Stimulated activated CD4-positive, alpha-beta T cell treated with anti-CD3 and anti-CD28 coated beads, Interleukin-15, amount 100 ng/mL, for 1 hour (primary cell): ENCODE results near the gene DVL3.
"Not testable (repeated sequence)": the region's sequence is repeated elsewhere in the genome, so short reads cannot be mapped to it uniquely, and the experiment has no call there.

ENCODE experiments used
- DNase-seq, 2 donors: peaks; one replicate each; pipeline ENCODE4 v3.0.0-alpha.2; 2020; ENCODE audit warnings: low read depth in 1 of 2, low spot score in 1 of 2

Gene DVL3

DNA sequence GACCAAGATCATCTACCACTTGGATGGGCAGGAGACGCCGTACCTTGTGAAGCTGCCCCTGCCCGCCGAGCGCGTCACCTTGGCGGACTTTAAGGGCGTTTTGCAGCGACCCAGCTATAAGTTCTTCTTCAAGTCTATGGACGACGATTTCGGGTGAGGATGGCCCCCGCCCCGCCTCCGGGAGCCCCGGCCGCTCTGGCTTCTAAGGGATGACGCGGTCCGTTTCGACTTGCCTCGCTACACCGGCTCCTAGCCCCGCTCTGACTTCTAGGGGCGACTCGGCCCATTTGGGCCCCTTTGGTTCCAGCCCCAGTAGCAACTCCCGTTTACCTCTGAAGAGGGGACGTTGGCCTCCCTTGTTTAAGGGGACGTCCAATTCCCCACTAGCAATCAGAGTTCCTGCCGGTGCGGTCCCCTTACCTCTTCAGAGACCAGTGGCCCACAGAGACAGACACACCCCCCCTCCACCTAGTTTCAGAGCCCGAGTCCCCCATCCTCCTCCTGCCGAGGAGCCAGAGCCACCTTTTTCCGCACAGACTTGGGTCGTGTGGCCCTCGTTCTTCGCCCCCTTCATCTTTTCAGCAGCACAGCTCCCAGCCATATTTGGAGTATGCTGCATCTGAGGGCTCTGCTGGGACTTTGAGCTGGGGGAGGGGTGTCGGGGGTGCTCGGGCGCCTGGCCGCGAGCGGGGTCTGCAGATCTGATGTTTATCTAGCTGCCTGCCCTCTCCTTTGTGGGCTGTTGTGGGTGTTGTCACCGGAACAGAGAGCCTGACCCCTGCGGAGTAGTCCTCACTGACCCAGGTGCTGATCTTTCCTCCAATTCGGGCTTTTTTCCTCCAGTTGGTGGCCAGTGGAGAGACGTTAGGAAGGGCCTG lies 706 bp downstream of the DVL3 start:
- peak in 1 of 2 donors; percentile 31 for DNase-seq

DNA sequence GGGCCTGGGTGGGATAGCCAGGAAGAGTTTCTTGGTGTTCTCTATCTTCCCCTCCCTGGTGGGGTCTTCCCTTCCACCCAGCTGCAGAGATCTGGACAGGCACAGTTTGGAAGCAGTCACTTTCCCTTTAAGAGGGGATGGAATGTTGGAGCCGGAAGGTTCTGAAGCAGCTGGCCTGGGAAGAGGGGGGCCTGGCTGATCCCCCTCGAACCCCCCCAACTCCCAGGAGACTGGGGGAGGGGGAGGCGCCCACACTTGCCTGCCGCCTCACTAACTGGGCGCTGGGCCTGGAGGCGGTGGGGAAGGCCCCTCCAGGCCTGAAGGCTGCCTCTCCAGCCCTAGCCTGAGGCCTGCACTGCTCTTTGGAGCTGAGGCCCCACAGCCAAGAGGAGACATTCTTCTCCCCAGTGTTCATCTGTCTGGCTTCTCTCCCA lies 1.4 kb downstream of the DVL3 start:
- no peak for DNase-seq

DNA sequence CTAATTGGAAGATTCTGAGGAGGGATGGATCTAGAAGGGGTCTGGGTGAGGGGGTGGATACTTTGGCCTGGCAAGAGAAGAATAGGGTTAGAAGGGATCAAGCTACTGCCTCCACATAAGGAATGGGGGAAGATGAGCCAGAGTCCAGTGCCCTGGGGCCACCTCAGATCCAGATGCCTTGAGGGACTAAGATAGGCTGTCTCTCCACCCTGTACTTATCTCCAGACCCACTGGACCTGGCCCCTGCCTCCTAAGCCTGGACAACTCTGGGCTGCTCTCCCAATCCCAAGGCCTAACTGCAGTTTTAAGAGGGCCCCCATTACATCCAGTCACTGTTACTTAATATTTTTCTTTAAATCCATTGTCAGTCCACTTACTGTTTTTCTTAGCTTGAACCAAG lies 2.0 kb downstream of the DVL3 start:
- no peak for DNase-seq

DNA sequence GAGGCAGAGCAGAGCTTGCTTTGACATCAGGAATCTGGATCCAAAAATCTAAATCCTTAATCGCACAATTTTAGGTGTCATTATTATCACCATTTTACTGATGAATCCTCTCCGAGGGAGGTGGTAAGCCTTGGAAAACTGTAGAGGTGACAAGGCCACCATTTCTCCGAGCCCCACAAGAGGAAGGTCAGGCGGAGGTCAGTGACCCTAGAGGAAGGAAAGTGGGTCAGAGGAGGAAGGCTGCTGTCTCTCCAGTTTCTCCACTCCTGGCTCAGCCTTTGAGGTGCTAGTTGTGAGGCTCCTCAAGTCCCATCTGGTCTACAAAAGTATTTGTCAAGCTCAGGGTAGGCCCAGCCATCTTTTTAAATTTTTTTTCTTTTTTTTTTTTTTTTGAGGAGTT lies 3.2 kb downstream of the DVL3 start:
- DNase-seq = no peak

DNA sequence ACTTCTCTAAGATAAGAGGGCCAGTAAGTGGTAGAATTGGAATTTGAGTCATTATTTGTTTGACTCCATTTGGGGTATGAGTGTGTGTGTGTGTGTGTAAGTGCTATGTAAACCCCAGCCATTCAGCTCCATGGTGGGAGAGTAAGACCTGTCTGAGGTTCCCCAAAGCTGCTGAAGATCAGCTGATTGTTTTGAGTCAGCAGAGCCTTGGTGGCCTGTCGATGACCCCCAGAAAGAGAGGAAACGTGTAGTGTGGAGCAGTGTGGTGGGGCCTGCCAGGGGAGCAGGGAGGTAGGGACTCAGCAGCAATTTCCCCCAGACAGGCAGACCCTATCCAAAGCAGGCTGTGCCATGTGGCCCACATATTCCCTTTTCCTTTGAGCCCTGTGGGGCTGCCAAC lies 5.3 kb downstream of the DVL3 start:
- no peak for DNase-seq

DNA sequence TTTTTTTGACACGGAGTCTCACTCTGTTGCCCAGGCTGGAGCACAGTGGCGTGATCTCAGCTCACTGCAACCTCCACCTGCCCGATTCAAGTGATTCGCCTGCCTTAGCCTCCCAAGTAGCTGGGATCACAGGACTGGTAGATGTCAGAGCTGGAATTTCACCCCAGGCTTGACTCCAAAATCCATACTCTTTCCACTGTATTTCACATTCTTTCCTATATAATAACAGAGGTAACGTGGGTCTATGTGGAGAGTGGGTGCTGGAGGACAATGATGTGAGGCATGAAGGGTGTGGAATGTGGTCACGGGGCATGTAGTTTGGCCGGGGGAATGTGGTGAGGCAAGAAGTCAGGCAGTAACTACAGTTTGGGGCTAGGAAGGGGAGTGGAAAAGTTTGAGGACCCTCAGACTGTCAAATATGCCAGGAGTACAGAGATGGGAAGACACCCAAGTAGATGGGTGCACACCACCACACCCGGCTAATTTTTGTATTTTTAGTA lies 7.4 kb downstream of the DVL3 start:
- not testable (repeated sequence) for DNase-seq

DNA sequence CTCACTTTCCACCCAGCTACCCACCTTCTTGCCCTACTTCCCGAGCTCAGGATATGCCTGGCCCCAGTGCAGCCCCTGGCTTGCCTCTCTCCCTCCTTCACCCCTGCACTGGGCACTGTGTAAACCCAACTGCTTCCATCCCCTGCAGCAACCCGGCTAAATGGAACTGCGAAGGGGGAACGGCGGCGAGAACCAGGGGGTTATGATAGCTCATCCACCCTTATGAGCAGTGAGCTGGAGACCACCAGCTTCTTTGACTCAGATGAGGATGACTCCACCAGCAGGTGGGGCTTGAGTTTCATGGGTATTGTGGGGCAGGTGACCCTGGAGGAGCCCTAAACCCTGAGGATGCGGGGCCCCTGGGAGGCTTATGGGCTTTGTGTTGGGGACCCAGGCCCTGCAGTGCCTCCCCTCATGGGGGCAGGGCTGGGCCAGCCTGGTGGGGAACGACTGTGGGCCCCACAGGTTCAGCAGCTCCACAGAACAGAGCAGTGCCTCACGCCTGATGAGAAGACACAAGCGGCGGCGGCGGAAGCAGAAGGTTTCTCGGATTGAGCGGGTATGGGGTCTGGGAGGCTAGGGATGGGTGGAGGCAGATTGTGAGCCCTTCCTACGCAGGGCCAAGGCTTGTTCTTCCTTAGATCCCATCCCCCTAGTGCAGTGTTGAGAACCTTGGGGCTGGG lies 9.6 kb downstream of the DVL3 start:
- DNase-seq = no peak

DNA sequence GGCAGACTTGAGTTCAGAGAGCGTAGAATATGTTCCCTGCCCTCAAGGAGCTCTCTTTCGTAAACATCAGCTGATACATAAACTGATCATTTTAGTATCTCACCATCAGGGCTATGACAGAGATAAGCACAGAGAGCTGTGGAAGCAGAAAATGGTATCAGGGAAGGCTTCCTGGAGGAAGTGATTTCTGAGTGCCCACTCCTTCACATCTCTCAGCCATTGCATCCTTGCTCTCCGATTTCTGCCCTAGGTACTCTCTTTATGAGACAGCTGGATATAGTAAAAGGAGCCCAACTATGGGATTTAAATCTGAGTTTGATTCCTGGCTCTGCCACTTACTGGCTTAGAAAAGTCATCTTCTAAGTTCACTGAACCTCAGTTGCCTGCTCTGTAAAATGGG lies 10.4 kb downstream of the DVL3 start:
- DNase-seq = no peak

DNA sequence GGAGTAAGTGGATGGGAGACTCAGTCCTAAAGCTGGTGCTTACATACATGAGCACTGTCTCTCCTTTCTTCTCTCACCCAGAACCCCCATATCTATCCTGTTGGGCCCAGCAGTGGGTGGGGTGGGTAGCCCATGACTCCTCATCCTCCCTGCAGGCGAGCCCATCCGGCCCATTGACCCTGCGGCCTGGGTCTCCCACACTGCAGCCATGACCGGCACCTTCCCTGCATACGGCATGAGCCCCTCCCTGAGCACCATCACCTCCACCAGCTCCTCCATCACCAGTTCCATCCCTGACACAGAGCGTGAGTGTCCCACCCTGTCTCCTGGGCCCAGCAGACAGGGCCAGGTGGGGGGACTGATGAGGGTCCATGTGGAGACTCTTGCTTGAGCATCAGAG lies 11.5 kb downstream of the DVL3 start:
- DNase-seq = no peak

DNA sequence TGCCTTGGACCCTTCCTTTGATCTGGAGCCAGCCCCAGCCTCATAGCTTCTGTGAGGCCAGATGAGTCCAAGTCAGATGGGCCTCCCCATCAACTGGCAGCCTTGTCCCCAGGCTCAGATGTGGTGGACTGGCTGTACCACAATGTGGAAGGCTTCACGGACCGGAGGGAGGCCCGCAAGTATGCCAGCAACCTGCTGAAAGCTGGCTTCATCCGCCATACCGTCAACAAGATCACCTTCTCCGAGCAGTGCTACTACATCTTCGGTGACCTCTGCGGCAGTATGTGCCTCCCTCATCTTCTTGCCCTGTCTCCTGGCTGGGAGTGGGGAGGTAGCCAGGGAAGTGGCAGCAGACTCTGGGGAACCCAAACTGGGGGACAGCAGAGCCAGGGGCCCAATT lies 12.6 kb downstream of the DVL3 start:
- no peak for DNase-seq

DNA sequence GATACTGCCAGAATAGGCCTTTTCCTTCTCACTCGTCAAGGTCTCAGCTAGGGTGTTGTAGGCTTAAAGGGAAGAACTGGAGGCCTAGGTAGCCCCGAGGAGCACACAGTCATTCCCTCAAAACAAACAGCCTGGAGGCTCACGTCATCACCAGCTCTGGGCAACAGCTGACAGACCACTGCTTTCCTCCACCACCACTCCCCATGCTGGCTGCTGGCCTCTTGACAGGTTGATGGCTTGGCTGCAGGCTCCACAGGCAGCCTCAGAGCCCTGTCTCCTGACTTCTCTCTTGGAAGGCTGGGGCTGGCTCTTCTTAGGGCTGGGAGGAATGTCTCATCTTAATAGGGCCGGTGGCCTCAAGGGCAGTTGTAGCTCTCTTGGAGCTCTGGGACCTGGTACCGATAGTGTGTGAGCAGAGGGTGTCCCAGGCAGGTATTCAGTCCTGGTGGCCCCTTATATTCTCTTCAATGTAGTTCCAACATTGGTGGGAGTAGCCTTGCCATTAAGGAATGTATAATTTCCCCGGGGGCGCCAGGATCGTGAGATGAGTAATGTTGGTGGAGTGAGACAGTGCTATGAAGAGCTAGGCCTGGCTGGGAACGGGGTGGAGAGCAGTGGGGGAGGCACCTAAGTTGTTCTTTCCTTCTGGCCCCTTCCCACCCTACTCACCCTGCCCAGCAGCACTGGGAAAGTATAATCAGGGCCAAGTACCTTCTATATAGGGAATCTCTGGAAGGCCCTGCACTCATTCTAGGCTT lies 13.4 kb downstream of the DVL3 start:
- no peak for DNase-seq

DNA sequence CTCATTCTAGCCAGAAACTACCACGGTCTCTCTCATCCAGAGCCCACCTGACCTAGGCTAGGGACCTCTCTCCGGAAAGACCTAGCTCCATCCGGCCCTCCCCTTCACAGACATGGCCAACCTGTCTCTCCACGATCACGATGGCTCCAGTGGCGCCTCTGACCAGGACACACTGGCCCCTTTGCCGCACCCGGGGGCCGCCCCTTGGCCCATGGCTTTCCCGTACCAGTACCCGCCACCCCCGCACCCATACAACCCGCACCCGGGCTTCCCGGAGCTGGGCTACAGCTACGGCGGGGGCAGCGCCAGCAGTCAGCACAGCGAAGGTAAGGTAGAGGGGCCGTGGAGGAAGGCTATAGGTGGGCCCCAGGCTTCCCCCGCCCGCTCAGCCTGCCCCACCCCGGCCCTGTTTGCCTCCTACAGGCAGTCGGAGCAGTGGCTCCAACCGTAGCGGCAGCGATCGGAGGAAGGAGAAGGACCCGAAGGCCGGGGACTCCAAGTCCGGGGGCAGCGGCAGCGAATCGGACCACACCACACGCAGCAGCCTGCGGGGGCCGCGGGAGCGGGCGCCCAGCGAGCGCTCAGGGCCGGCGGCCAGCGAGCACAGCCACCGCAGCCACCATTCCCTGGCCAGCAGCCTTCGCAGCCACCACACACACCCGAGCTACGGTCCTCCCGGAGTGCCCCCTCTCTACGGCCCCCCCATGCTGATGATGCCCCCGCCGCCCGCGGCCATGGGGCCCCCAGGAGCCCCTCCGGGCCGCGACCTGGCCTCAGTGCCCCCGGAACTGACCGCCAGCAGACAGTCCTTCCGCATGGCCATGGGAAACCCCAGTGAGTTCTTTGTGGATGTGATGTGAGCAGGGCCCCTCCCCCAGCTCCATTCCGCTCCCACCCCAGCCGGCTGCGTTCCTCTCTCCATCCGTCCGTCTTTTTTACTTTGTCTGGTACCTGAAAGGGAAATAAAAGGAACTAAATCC lies 15.0 kb downstream of the DVL3 start:
- DNase-seq = no peak

DNA sequence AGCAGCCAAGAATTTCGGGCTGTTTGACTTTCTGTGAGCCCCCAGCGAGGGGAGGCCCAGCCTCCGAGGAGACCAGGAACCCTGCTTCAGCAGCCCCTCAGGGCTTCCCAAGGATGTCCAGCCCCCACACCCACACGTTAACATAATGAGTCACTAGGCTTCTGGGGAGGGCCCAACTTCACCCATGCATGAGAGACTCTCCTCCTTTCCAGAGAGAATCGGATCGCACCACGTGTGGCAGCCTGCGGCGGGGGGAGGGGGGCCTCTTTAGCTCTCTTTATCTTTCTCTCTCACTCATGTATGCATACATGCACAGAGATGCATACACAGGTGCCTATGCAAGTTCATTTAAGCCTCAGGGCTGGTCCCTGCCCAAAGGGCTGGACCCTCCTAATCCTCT lies 16.4 kb downstream of the DVL3 start:
- DNase-seq = no peak

DNA sequence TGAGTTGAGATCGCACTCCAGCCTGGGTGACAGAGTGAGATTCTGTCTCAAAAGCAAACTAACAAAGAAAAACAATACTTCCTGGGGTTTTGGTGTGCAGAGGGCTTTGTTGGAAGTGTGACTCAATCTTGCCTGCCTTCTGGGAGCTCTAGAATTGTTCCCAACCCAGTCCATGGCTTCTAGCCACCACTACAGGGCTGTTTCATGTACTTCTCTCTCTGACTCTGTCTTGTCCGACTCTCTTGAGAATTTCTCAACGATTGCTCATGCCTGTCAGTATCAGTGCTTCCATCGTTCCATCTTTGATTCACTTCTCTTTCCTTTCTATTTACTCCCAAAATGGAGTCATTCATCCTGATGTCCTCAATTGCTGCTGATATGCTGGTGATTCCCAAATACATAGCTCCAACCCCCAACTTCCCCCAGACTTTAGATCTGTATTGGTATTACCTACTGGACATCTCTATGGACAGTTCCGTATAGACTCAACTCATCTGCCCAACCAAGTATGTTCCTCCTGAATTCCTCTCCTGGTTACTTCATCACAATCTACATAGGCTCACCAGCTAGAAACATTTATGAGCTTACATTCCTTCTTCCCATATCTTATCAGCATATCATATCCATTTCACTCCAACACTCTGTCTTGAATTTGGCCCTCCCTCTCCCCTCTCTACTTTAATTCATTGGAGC lies 17.6 kb downstream of the DVL3 start:
- no peak for DNase-seq

DNA sequence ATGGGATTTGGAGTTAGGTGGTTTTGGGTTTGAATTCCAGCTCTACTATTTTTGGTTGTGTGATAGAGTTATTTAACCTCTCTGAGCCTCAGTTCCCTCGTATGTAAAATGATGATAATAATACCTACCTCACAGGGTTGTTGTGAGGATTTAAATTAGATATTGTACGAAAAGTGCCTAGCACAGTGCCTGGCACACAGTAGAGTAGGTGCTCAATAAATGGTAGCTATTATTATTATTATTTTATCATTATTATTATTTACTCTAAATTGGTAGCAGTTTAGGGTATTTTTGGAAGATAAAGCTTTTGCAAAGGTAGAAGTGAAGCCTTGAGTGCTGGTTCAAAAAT lies 18.2 kb downstream of the DVL3 start:
- no peak for DNase-seq

DNA sequence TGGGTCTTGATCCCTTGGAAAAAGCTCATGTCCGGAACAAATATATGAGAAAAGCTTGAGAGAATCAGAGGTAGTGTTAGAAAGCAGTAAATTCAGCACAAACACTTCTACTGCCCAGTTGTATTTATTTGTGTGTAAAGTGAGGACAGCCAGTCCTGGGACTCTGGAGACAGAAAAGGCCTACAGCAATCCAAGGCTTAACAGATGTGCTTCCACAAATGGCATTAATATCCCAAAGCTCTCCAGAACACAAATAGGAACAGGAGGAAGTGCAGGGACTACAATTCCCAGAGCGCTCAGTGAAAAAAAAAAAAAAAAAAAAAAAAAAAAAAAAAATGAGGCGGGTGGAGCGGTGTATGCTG lies 19.1 kb downstream of the DVL3 start:
- no peak for DNase-seq

DNA sequence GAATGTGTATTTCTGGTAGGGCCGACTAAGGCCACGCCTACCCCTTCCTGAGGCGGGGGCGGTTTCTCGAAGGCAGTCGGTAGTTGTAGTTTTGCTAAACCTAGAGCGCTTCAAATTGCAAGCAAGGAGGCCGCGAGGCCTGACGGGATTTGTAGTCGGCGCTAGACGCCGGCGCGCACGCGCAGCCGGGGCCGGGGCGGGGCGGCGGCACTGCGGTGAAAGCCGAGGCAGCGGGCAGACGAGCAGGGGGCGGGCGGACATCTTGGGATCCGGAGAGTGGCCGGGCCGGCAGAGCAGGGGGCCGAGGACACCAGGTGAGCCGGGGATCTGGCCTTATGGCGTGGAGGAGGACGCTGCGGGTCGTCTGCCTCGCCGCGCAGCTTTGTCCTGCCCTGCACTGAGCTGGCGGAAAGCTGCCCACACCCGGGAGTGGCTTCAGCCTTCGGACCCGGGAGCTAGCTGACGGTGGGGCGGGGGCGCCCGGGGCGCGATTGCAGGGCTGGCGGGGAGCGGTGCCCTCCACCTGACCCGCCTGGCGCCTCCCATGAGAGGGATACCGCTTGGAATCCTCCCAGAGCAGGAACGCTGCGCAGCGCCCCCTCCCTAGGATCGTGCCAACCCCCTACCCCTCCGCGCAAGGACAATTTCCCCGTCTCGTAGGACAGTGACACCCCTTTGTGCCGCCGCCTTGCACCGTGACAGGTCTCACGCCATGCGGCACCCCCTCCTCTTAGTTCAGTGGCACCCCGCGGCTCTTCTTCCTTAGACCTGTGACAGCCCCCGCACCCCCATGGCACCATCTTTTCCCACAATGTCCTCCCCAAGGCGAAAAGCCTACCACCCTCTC lies 19.7 kb downstream of the DVL3 start, which contains the start of gene AP2M1:
AP2M1 (plus strand) TSS at position 210 of the 847 bp plus-strand sequence. CDS start 2,139 bp downstream, outside the sequence.
- peak; percentile 97 to 98 for DNase-seq

DNA sequence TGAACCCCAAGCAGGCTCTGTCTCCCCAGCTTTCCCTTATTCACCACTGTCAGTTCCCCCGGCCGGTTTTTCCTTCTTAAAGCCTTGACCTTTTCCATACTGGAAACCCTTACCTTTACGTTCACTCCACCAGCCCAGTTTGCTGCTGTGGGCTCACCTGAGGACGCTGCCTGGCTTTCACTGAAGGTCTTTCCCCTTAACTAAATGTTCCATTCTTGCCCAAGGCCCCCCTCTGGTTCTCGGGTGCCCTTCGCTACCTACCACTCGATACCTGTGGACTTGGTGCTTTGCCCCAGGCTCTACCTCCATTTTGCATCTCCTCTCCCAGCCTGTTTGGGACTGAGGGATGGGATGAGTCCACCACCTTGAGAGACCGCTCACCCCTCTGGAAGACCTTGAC lies 20.3 kb downstream of the DVL3 start:
- no peak for DNase-seq

DNA sequence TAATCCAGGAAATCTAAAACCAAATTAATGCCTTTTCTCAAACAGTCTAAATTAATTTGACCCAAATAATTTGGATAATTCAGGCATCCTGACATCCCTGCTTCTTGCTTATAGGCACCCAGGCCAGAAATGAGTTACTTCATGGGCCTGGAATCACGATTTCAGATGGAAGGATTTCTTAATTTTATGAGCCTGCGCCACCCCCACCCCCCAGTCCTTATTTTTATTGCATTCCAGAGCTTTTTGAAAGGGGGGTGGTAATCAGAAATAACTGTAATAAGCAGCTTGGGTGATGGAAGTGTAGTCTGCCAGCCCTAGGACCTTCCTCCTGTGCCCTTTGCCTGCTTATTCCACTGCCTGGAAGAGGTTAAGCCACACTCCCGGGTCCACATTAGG lies 20.8 kb downstream of the DVL3 start:
- no peak for DNase-seq
